Limb (tissue), 2 donors: Measurements from ENCODE around the gene KLK12.

ENCODE experiments used
- DNase-seq, 2 donors: peaks; one replicate each; pipeline ENCODE4 v3.0.0-alpha.2; 2016; ENCODE audit errors: extremely low spot score in 2 of 2

KLK12 gene

DNA sequence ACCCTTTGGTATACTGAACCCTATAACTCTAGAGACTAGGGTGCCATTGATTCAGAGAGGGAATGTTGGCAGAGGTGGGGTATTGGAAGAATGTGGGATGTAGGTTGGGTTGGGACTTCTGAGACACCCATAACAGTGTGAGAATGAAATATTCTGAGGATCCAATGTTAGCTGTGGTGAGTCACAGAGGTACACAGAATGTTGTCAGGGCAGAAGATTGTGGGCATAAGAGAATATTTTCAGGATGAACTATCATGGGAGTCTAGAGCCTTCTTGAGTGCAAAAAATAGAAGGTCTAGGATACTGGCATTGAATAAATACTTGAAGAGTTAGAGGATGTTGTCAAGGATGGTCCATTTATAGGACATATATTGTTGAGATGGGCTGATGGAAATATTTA is 21.1 kb upstream of the KLK12 start:
- no peak for DNase-seq

DNA sequence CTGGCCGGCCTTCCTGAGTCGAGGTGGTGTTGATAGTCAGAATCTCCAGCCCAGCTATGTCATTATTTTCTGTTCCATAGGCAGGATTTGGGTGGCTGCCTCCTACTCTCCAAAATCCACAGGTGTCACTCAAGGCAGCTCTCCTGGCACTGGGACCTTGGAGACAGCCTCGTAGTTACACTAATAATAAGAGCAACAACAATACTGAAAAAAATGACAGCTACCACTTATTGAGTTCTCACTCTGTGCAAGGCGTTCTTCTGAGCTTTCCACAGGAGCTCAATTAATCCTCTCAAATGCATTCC is 12.2 kb upstream of the KLK12 start:
- DNase-seq, result no peak

DNA sequence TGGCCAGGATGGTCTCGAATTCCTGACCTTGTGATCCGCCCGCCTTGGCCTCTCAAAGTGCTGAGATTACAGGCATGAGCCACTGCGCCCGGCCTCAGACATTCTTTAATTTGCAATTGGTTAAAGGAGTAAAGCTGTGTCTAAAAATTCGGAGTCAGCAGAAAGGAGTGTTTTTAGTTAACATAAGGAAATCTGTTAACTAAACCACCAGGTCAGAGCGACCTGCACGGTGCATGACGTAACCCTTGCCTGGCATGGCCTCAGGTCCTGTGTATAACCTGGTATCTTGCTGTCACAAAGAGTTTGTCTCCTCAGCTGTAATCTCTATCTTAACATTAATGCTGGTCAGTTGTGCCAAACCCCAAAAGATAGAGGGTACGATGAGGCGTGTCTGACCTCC is 9.5 kb upstream of the KLK12 start:
- no peak for DNase-seq

DNA sequence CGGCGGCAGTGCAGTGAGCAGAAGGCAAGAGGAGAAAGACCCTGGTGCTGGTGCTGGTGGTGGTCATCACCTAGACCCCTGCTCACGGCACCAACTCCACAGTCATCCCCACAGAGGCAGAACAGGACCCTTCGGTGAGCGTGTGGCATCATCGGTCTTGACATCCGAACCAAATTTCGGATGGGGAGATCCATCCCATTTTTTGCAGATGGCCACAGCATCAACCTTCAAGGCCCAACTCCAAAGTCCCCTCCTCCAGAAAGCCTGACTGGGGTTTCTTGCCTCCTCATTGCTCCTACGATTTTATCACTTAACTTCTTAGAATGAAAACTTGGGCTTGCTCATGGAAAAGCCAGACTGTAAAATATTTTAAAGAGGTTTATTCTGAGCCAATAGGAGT is 8.7 kb upstream of the KLK12 start:
- DNase-seq, result no peak

DNA sequence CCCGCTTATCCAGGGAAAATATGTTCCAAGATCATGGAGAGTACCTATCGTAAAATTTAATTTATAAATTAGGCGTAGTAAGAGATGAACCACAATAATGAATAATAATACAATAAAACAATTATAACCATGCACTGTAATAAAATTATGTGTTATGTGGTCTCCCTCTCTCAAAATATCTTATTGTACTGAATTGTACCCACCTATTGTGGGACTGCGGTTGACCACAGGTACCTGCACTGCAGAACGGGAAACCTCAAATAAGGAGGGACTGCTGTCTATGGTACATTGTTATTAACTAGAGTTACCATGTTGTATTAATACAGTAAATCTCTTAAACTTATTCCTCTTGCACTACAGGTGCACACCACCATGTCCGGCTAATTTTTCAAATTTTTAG is 5.3 kb upstream of the KLK12 start:
- DNase-seq, result no peak

DNA sequence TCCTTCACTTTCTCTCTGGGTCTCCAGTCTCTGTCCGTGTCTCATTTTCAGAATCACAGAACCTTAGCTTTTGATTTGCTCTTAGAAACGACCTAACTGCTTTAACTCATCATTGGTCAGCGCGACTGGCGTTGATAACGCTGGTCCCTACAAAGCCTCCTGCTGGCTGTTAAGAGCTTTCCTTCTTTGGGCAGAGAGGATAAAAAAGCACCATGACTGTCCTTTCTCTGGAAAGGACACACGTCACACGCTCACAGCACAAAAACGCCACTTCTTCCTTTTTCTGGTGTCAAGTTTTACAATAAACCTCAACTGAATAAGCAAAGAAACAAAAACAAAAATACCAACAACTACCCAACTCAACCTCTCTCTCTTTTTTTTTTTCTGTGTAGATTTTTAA is 1.7 kb upstream of the KLK12 start:
- DNase-seq, result no peak

DNA sequence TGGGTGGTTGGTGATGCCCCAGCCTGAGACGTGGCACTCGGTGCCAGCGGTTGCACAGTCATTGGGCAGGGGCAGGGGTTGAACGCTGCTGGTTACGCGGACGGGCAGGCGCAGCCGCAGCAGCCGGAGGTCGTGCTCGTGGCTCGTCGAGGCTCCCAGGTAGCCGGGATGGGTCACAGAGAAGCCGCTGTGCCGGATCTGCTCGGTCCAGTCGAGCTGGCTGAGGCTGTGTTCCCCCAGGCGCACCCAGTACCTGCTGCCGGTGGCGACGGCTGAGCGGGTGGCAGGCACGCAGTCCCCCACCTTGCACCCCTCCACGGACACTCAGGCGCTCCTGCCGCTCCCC is 2.9 kb downstream of the KLK12 start:
- no peak for DNase-seq

DNA sequence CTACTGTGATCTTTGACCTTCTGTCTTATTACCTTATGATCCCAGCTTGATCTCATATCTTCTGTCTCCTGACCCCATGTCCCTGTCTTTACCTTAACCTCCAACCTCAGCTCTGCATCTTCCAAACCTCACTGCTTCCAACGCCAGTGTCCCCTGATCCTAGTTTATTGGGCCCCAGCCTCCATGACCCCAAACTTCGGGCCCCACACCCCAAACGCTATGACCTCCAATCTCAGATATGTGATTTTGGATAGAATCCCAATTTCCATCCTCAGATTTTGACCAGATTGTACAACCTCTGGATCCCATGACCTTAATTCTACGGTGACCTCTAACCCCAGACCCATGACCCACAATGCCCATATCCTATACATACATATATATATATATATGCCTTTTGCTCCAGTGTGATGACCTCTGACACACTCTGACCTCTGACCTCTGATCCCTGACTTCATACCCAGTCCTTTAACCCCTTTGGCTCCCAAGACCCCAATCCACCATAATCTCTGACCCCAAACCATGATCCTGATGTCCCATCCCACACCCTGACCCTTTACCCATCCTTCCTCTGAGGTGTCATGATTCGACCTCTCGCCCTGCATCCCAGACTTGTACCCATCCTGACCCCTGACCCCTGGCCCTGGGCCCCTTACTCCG is 3.5 kb downstream of the KLK12 start:
- DNase-seq, result no peak

DNA sequence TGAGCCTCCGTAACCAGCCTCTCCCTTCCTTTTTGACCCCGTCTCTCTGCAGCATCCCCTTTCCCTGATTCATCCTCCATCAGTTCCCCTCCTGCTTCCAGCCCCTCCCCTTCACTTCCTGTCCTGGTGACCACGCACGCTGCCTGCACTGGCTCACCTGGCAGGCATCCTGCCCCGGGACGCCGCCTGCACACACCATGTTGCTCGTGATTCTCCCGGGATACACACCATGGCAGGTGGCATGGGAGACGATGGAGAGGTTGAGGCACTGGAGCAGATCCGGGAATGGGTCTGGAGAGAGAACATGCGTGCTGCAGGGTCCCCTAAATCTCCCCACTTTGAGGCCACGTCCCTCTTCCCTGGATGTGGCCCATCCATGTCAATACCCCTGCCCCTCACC is 4.2 kb downstream of the KLK12 start:
- no peak for DNase-seq

DNA sequence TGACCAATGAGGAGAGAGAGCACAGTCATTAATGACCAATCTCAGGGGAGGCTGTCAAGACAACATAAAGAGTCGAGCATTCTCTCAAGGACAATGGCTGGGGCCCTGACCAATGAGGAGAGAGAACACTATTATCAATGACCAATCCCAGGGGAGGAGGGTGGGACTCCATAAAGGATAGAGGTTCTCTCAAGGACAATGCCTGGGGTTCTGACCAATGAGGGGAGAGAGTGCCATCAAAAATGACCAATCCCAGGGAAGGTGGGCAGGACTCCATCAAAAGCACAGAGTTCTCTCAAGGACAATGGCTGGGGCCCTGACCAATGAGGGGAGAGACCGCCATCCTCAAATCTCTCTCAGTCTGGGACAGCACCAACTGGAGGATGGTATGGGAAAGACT is 5.1 kb downstream of the KLK12 start:
- no peak for DNase-seq

DNA sequence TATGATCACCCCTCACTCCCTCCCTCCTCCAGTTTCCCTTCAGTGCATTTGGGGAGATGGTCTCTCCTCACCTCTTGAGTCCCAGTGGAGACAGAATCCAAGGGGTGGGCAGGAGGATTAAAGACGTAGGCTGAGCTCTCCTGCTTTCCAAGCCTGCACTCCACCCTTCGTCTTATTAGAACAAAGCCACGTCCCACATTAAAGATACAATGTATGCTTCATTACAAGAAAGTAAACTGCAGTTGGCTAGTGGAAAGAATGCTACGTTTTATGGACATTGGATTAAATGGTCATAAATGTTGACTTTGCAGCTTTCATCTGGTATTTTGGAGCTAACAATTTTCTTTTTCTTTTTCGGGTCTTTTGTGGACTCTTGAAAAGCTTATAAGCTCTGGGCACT is 6.9 kb downstream of the KLK12 start:
- DNase-seq, result no peak

DNA sequence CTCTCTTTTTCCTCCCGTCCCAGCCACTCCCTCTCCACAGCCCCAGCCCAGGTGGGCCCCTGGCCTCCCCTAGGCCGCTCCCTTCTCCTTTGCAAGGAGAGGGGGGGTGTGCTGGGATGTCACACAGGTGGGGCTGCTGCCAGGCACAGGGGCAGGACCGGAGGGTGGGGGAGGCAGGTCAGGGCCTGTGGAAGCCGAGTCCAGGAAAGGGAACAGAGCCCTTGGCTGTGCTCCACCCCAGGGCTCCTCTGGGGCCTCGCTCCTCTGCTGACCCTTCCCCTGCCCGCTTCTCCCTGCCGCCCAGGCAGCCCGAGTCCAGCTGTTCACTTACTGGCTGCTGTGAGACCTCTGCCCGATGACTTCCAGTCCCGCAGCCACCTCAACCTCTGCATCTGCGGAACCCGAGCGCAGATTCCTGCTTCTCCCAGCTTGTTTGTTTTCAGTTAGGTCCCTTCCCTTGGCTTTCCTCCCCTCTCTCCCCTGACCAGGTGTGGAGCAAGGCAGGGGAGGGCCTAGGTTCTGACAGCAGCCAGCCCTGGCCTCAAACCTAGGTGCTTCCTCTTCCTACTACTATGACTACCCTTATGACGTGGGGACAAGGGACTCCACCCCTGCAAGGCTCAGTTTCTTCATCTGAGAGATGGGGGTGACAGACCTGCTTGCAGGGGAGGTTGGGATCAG is 7.5 kb downstream of the KLK12 start:
- DNase-seq, result no peak

DNA sequence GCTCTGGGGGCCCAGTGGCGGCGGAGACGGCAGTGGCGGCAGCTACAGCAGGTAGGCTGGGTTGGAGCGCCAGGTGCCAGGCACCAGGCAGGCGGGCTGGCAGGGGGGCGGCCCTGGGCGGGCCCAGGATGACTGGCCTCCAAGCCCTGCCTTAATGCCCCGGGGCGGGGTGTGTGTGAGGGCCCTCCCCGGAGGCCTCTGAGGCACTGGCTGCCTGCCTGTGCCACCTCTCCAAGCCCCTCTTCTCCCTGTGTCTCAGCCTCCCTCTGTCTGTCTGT is 8.3 kb downstream of the KLK12 start, which contains the start of gene KLK11:
Gene KLK11 (minus strand): TSS at position 63 of the 278 bp plus-strand sequence. CDS start 985 bp downstream, outside the sequence.
- DNase-seq, result no peak

DNA sequence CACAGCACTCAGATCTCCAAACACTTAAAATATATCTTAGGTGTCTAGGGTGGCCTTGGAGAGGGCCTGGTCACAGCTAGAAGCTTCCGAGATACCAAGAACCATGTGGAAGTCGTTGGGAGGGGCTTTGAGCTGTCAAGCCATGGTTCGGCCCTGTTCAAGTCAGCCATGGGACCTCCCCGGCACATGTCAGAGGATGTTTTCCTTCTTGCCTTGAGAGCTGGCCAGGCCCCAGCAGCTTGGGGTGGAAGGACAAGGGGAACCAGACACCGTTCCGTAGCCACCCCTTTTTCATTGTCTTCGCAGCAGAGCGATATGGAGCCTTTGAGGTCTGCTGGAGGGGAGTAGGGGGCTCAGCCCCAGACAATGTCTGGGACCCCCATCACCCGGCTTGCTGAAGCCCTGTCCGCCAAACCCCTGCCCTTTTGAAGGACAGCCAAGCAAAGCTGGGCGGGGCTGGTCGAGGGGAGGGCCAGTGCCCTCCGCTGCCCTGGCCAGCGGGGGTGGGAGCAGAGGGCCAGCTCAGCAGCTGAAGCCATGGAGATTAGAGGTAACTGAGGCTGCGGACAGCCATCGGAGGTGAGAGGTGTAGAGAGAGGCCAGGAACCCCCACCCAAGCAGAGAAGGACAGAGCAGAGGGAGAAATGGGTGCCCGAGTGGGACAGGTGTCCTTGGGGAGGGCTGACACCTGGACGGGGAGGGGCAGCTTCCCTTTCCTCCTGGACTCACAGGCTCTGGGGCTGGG is 8.8 kb downstream of the KLK12 start:
- DNase-seq, result no peak

DNA sequence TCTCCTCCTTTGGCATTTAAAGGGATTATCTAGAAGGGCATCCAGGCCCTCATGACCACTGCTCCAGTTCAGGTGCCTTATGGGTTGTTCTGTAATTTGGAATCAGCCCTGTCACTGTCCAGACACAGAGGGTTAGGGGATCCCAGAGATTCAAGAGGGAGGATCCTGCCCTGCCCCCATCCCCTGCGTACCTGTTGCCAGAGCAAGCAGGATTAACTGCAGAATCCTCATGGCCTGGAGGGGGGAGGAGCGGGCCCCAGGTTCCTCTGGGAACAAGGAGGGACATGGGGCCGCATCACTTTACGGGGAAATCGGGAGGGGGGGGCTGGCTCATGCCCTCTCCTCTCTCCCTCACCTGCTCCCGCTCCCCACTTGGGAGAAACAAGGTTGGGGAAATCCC is 9.4 kb downstream of the KLK12 start:
- no peak for DNase-seq

DNA sequence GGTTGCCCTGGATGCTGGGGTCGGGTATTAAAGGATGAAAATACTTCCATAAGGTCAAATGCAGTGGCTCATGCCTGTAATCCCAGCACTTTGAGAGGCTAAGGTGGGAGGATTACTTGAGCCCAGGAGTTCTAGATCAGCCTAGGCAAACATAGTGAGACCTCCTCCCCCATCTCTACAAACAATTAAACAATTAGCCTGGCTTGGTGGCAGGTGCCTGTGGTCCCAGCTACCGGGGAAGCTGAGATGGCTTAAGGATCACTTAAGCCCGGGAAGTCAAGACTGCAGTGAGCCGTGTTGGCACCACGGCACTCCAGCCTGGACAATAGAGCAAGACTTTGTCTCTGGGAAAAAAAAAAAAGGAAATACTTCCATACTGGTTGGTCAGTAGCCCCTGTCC is 9.9 kb downstream of the KLK12 start:
- DNase-seq, result no peak

DNA sequence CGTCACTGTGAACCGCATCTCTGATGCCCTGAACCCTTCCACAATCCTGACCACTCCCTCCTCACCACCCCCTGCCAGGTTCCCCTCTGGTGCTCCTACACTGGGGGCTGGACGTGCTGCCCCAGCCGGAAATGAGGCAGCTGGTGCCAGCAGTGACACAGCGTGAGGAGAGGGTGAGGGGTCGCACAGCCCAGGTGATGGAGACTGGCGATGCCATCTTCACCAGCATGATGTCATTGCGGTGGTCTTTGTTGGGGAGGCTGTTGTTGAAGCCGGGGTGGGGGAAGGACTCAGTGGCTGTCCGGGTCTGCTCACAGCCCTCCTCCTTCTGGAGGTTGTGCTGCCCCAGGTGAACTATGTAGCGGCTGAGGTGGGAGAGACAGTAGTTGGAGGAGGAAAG is 10.9 kb downstream of the KLK12 start:
- DNase-seq, result no peak

DNA sequence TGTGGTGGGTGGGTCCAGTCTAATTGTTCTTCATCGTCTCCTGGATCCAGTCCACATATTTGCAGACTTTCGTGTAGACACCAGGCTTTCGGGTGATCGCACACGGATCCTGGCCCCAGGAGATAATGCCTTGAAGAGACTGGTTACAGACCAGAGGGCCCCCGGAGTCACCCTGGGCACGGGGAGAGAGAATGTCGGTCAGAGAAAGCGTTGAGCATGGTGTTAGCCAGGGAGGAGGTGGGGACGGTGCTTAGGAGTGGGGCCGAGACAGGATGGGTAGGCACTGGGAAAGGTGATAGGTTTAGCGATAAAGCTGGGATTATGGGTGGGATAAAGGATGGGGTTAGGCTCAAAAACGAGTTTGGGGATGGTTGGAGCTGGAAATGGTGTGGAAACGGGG is 12.3 kb downstream of the KLK12 start:
- DNase-seq, result no peak

DNA sequence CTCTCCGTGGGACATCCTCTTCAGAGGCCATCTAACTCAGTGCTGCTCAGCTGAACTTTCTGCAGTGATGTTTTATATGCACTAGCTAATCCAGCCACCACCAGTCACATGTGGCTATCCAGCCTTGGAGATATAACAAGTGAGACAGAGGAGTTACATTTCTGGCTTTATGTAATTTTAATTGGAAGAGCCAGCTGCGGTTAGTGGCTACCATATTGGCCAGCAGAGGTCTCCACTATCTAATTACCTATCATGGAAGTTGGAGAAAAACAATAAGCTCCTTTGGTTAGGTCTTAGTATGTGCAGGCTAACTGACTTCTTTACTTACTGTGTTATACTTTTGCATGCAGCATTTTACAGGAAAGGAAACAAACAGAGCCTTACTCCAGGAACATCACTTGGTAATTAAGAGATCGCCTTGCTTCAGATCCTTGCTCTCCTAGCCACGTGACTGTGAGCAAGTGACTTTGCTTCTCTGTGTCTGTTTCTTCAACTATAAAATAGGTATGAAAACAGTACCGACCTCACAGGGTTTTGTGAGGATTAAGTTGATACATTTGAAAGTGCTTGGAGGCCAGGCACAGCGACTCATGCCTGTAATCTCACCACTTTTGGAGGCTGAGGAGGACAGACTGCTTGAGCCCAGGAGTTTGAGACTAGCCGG is 13.7 kb downstream of the KLK12 start:
- DNase-seq, result peak in 1 of 2 donors; percentile 12

DNA sequence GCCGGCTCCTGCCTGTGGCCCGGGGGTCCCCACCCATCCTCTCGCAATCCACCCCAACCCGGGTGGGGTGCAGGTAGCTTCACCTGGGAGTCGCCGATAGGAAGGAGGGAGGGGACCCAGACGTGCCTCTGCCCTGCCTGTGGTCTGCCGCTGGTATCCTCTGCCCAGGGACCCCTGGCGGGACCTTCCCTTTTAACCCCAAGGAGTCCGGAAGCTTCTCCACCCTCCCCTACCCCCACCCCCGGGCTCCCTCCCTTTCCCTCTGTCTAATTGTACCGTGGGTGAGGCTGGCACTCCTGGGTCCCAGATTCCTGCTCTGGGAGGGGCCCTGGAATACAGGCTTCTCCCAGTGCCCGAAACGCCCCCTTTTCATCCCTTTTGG is 15.3 kb downstream of the KLK12 start, which contains the start of gene KLK10:
Gene KLK10 (minus strand): TSS at position 166 of the 382 bp plus-strand sequence. CDS start 579 bp downstream, outside the sequence.
- no peak for DNase-seq

DNA sequence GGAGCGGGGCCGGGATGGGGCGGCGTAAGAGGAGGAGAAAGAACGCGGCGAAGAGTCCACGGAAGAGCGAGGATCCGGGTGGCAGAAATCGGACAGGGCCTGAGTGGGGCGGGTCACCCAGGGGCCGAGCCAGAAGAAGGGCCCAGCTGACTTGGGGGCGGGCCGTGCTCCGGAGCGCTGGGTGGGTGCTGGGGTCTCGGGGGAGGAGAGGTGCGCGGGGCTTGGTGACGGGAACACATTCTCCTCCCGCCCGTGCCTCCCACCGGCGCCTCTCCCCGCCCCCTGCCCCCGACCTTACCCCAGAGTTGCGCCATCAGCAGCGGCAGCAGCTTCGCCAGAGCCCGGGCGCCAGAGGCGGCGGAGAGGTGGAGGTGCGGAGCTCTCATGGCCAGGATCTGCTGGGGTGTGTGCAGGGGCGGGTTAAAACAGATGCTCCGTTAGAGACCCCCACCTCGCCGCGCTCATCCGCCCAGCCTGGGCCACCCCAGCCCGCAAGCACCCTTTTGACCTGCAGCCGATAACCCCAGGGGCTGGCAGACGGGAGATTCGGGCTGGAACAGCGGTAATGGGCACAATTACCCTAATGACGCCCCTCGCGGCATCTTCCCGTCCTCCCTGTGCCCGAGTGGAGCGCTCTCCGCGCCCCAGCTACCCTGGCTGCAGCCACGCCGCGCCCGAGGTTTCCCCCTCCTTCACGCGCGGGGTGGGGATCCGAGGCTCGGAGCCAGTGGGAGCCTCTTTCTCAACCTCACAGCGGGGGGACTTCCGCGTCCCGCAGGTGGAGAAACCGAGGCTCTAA is 15.9 kb downstream of the KLK12 start:
- DNase-seq, result no peak
